Activated B cell treated with CpG ODN at 0.5 μM for 24 hours (primary cell): ENCODE measurements around the gene RPE. TPM values are rescaled to one million over a fixed set of nuclear protein-coding genes. Genes with fewer than 3 reads are reported as not detected.
A peak's percentile ranks its signal among the peaks of the same experiment; 100 is the strongest.

Experiments used
- ATAC-seq: fragments of 200-7000 bp; cut with Tn5 transposase; one replicate; pipeline ENCODE4 v1.10.0; 2021; ENCODE audit warnings: low read depth, mild to moderate bottlenecking, moderate library complexity
- CTCF ChIA-PET: fragments of 350-600 bp; sonication (Branson Sonifier 250); formaldehyde crosslinking; loops from one replicate; lab custom pipeline; 2021; ENCODE audit warnings: antibody characterized with exemption; lab: Charles Lee
- POLR2A ChIA-PET: fragments of 350-600 bp; sonication (Branson Sonifier 250); formaldehyde crosslinking; loops from one replicate; lab custom pipeline; 2021; ENCODE audit warnings: antibody characterized with exemption; lab: Charles Lee
- DNase-seq: peaks from one replicate; pipeline ENCODE4 v3.0.0; 2022
- H3K27ac Mint-ChIP-seq: one replicate; pipeline ENCODE4 v1.8.0; 2020; ENCODE audit warnings: mixed read lengths
- H3K27me3 Mint-ChIP-seq: one replicate; pipeline ENCODE4 v1.8.0; 2021; ENCODE audit warnings: mixed read lengths
- H3K36me3 Mint-ChIP-seq: one replicate; pipeline ENCODE4 v1.8.0; 2021; ENCODE audit warnings: low read depth, mixed read lengths
- H3K4me1 Mint-ChIP-seq: one replicate; pipeline ENCODE4 v1.8.0; 2021; ENCODE audit warnings: mixed read lengths
- H3K4me3 Mint-ChIP-seq: one replicate; pipeline ENCODE4 v1.8.0; 2020; ENCODE audit warnings: mild to moderate bottlenecking, mixed read lengths
- H3K9me3 Mint-ChIP-seq: one replicate; pipeline ENCODE4 v1.8.0; 2020; ENCODE audit warnings: mixed read lengths
- CTCF ChIP-seq: fragments of 200-600 bp; IDR thresholded peaks from one replicate; pipeline ENCODE4 v1.8.0; 2022; ENCODE audit warnings: antibody characterized with exemption, mild to moderate bottlenecking
- intact Hi-C: fragments of 100-400 bp; cut with micrococcal nuclease; formaldehyde crosslinking; loops from one replicate; pipeline ENCODE4 v1.15.1; 2024
- total RNA-seq: library from RNA; stranded (reverse); gene quantifications from 2 replicates; pipeline ENCODE4 v1.2.3, GENCODE V29; 2022

Gene RPE
- total RNA-seq, 1 donor from 2014 or later, result 54.7 TPM

GRCh38 chr2:209960676-209961630, 41.5 kb upstream of the RPE start:
- intact Hi-C loops, result loop anchor here (1.0 to 5.0 kb wide), 4 partner anchors 537 to 1566 kb away; partner anchors contain the start of gene MAP2
- peak; percentile 47 for ATAC-seq
- no peak for DNase-seq
- Mint-ChIP-seq H3K36me3 (no peaks in the 10 kb centered on the region), H3K9me3 (no peaks in the 10 kb centered on the region), H3K4me3 (no peak overlapping the region), H3K4me1 (no peaks in the 10 kb centered on the region), H3K27me3 (peaks cover 8% of the 10 kb centered on the region), H3K27ac (no peak overlapping the region)
- TF ChIP-seq CTCF, result peak; percentile 31
- ChIA-PET CTCF (interaction anchor here (0.6 to 2.0 kb wide), 7 partner anchors 11 to 1495 kb away, joined by 3 to 30 read pairs (median 4); no protein-coding TSS in a partner anchor), POLR2A (interaction anchor here (0.6 kb wide), 1 partner anchor 752 kb away, joined by 4 read pairs; no protein-coding TSS in a partner anchor)

DNA sequence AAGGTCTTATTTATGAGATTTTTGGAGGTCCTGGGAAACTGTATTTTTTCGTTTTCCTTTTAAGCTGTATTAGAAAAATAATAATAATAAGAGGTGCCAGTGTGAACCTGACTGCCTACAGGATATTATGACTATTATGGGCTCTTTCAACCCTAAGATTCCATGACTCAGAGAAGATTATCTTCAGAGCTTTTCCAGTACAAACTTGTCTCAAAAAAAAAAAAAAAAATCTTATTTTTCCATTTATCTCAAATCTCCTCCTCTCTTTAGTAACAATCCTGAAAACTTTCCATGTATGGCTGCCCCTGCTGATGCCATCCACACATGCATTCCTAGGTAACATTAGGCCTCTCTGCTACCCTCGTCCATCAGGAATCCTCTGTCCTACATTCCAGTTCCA, 36.7 kb upstream of the RPE start:
- ATAC-seq, result no peak
- H3K27ac Mint-ChIP-seq, result no peak overlapping the region

DNA sequence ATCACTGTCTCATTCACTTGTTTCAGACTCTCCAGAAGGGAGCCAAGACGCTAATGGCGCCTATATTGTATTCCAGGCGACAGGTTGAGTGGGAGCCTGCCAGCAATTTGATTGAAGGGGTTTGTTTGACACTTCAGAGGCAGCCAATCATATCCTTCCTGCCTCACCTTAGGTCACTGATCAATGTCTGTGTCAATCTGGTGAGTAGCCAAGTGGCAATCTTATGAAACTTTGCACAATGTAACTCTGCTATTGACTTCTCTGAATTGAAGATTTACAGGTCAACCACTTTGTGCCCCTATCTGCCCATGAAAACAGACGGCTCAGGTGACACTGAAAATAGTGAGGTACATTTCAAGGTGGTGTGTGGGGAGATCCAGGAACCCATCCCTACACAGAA, 32.7 kb upstream of the RPE start:
- H3K4me1 Mint-ChIP-seq, result no peaks in the 10 kb centered on the region
- no peaks in the 10 kb centered on the region for H3K9me3 Mint-ChIP-seq
- no peaks in the 10 kb centered on the region for H3K36me3 Mint-ChIP-seq
- intact Hi-C loops, result no loop called here
- H3K27me3 Mint-ChIP-seq, result peaks cover 17% of the 10 kb centered on the region
- CTCF ChIA-PET, result no interaction called here
- no peak for ATAC-seq
- POLR2A ChIA-PET, result no interaction called here
- H3K27ac Mint-ChIP-seq, result no peak overlapping the region
- DNase-seq, result no peak
- no peak for TF ChIP-seq CTCF
- no peak overlapping the region for H3K4me3 Mint-ChIP-seq

More for the DNA sequence above, 36.7 kb upstream of the RPE start:
- Mint-ChIP-seq H3K4me1 (no peaks in the 10 kb centered on the region), H3K9me3 (no peaks in the 10 kb centered on the region), H3K4me3 (no peak overlapping the region), H3K27me3 (peaks cover 16% of the 10 kb centered on the region), H3K36me3 (no peaks in the 10 kb centered on the region)
- no peak for TF ChIP-seq CTCF
- intact Hi-C loops, result no loop called here
- POLR2A ChIA-PET, result no interaction called here
- CTCF ChIA-PET, result no interaction called here
- no peak for DNase-seq

DNA sequence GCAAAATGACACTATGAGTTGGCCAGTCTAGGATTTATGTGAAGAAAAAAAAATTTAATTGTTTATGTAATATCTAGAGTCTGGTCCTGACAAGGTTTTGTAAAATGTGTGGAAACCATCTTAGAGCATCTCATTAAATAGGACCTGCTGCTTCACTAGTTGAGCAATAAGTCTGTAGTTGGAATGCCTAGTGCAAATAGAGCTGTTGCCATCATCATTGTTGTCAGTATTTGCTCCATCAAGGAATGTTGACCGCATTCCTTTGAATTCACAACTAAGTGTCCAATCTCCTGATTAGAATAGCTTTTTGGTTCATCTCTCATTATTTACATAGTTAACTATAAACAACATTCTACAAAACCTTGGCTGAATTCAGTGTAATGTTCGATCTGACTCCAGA, 32.2 kb upstream of the RPE start:
- no peak overlapping the region for H3K27ac Mint-ChIP-seq
- no peak for DNase-seq
- TF ChIP-seq CTCF, result no peak
- peaks cover 17% of the 10 kb centered on the region for H3K27me3 Mint-ChIP-seq
- H3K4me1 Mint-ChIP-seq, result no peaks in the 10 kb centered on the region
- no peaks in the 10 kb centered on the region for H3K9me3 Mint-ChIP-seq
- ATAC-seq, result no peak
- no peaks in the 10 kb centered on the region for H3K36me3 Mint-ChIP-seq
- no peak overlapping the region for H3K4me3 Mint-ChIP-seq
- POLR2A ChIA-PET, result no interaction called here
- intact Hi-C loops, result no loop called here
- CTCF ChIA-PET, result interaction anchor here (0.6 to 1.0 kb wide), 2 partner anchors 95 to 229 kb away, joined by 4 to 5 read pairs; no protein-coding TSS in a partner anchor

DNA sequence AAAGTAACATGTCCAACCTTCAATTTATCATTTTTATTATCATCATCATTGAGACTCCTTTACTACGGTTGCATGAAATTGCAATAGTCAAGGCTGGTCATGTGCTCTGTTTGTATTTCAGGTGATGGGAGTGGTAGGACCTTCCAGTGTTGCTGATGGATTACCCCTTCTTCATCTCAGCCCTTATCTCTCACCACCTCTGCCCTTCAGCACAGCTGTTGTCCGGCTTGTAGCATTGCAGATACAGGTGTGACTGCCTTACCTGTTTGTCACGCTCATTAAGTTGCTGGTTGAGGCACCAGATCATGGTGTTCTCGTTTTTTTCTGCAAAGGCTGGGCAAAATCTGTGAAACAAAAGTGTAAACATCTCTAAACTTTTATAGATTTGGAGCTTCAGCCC, 31.7 kb upstream of the RPE start:
- POLR2A ChIA-PET, result no interaction called here
- no peak for DNase-seq
- no peaks in the 10 kb centered on the region for H3K36me3 Mint-ChIP-seq
- no peak for TF ChIP-seq CTCF
- CTCF ChIA-PET, result interaction anchor here (0.6 to 1.0 kb wide), 3 partner anchors 94 to 636 kb away, joined by 3 to 5 read pairs (median 4); no protein-coding TSS in a partner anchor
- peaks cover 17% of the 10 kb centered on the region for H3K27me3 Mint-ChIP-seq
- intact Hi-C loops, result no loop called here
- no peak overlapping the region for H3K4me3 Mint-ChIP-seq
- H3K4me1 Mint-ChIP-seq, result no peaks in the 10 kb centered on the region
- no peak overlapping the region for H3K27ac Mint-ChIP-seq
- no peak for ATAC-seq
- no peaks in the 10 kb centered on the region for H3K9me3 Mint-ChIP-seq
